Measurements from ENCODE around the gene NACA2.
"Not testable (repeated sequence)": the region's sequence is repeated elsewhere in the genome, so short reads cannot be mapped to it uniquely, and the experiment has no call there.

Gene NACA2

DNA sequence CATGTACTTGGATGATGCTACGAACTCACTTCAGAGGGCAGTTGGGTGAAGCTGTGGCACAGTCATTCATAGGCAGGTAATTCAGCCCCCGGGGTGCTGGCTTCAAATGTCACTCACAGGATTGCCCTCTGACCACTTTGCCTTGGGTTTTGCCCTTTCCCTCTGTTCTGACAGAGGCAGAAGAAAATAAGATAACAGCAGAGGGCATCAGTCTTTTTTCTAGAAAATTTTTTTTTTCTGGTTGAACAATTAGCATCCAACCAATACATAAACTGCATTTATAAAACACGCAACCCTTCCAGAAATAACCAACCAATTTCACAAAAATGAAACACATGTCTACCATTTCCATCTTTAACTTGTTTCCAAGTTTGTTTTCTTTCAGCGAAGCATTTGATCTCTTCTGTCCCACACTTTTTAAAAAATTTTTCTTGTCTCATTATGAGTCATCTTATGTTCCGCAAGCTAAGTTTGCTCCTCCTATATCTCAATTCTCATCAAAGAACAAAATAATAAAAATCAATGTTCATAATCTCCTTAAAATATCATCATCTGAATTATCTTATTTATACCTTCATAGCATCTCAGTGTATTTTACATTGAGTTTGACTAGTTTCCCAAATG lies 15.6 kb downstream of the NACA2 start:
- DNase-seq = no peak

DNA sequence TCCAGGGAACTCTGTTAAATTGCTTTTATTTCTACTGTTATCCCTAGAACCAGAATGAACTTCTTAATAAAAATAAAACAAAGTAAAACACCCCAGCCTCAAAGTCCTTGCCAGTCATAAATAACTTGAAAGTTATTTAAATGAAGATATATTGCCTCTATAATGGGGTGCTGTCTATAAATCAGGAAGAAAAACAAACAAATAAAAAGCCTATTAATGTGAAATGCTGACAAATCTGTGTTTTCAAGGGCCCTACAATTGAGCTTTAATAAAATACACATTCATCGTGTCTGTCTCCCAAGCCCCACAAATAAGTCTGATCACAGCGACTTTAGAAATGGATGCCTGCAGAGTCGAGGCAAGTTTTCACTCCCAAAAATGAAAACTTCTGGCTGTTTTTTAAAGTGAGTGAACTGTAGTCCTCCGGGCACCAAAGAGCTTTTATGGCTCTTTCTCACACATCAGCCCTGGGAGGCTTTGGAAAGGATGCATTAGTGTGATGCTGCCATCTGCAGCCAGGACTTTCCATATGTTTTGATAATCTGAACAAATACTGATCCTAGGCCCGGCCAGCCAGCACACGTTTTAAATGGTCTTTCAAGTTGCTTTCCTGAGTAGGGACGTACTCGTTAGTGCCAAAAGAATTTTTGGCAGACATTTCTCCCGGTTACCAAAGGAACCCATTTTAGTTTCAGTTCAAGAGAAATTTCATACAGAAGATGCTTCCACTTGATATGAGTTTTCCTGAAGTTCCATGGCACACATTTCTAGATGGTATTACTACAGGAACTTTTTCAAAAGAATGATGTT lies 16.3 kb downstream of the NACA2 start:
- DNase-seq = peak; percentile 13

- DNase-seq = not testable (repeated sequence)
Measured at GRCh38 chr17:61572547-61572946, 18.5 kb downstream of the NACA2 start.

DNA sequence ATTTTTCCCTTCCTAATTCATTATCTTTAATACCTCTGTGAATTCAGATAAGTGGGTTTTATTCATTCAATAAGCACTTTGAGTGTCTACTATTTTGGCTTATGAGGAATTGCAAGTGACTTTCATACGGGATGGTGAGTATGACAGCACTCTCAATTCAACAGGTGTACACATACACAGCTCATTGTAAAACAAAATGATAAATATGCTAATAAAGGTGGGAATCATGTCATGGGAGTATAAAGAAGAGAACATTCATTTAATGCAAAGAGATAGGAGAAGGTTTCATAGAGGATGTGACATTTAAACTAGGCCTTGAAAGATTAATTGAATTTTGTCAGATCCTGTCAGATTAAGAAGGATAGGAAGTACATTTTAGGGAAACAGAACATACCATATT lies 19.4 kb downstream of the NACA2 start:
- no peak for DNase-seq

- no peak for DNase-seq
Measured at GRCh38 chr17:61570118-61570517, 20.9 kb downstream of the NACA2 start.

DNA sequence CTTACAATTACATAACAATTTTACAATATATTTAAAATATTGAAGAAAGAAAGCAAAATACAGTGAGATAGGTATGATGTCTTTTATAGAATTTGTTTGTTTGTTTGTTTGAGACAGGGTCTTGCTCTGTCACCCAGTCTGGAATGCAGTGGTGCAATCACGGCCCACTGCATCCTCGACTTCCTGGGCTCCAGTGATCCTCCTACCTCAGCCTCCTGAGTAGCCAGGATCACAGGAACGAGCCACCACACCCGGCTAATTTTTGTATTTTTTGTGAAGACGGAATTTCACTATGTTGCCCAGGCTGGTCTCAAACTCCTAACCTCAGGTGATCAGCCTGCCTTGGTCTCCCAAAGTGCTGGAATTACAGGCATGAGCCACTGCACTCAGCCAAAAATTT lies 21.5 kb downstream of the NACA2 start:
- not testable (repeated sequence) for DNase-seq

- DNase-seq = no peak
Measured at GRCh38 chr17:61568219-61569072, 22.6 kb downstream of the NACA2 start.

- no peak for DNase-seq
Measured at GRCh38 chr17:61567045-61567802, 23.8 kb downstream of the NACA2 start.

- DNase-seq = not testable (repeated sequence)
Measured at GRCh38 chr17:61566448-61566847, 24.6 kb downstream of the NACA2 start.

DNA sequence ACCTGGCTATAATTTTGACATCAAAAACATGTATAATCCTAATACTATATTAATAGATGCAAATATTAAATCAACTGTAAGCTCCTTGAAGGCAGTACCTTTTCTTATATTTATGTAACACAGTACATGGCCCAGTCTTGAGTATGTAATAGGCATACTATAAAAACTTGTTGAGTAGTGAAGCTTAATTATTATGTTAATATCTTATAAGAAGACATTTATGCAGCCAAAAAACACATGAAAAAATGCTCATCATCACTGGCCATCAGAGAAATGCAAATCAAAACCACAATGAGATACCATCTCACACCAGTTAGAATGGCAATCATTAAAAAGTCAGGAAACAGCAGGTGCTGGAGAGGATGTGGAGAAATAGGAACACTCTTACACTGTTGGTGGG lies 25.2 kb downstream of the NACA2 start:
- not testable (repeated sequence) for DNase-seq

- DNase-seq = no peak
Measured at GRCh38 chr17:61565213-61565612, 25.8 kb downstream of the NACA2 start.

DNA sequence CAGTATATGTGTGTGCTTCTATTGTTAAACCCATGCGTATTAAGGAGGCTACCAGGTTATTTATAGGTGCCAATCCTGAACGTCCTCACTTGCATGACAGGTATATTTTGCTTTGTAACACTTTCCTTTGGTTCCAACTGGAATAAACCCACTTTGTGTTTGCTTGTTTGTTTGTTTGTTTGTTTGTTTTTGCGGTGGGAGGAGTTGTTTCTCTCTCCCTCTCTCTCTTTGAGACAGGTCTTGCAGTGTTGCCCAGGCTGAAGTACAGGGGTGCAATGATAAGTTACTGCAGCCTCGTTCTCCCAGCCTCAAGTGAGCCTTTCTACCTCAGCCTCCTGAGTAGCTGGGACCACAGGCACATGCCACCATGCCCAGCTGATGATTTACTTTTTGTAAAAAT lies 28.7 kb downstream of the NACA2 start:
- DNase-seq = no peak

- DNase-seq = no peak
Measured at GRCh38 chr17:61561354-61561753, 29.7 kb downstream of the NACA2 start.

- DNase-seq = no peak
Measured at GRCh38 chr17:61560071-61560470, 30.9 kb downstream of the NACA2 start.

- DNase-seq = no peak
Measured at GRCh38 chr17:61556224-61557188, 34.5 kb downstream of the NACA2 start.

DNA sequence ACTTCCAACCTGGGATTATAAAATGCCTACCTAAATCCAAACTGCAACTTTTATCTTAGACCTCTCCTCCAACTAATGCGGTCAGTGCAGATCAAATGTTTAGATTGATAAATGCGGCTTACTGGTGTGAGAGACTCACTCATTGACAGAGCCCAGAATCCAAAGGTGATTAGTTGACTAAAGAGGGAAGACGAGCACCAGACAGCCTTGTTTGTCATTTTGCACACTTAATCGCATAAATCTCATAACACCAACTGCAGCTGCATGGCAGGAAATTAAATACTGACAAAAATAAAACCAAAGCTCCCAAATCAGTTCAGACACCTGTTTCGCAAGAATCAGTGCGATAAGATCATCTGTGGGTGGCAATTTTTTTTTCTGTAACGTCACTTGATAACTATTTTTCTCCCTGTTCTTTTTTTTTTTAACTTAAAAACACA lies 35.9 kb downstream of the NACA2 start:
- DNase-seq = no peak

- DNase-seq = no peak
Measured at GRCh38 chr17:61554209-61554608, 36.8 kb downstream of the NACA2 start.

GRCh38 chr17:61552560-61552959 lies 38.5 kb downstream of the NACA2 start:
- DNase-seq = not testable (repeated sequence)

DNA sequence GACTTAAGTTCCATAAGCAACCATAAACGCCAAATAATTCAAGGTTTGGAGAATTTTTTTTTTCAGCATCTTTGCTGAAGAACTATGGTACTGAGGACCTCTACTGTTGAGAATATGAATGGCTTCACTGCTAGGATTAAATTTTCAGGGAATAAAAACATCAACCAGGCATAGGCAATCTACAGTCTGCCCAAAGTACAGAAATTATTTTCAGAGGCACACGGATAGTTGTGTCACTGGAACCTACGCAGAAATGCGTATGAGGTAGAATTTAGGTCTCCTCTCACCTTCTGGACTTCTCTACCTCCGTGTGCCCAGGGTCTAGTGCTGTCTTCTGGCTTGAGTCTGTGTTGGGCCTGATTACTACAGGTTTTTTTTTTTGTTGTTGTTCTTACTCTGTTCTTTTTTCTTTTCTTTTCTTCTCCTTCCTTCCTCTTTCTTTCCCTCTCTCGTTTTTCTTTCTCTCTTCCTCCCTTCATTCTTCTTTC lies 39.7 kb downstream of the NACA2 start:
- DNase-seq = peak; percentile 21

DNA sequence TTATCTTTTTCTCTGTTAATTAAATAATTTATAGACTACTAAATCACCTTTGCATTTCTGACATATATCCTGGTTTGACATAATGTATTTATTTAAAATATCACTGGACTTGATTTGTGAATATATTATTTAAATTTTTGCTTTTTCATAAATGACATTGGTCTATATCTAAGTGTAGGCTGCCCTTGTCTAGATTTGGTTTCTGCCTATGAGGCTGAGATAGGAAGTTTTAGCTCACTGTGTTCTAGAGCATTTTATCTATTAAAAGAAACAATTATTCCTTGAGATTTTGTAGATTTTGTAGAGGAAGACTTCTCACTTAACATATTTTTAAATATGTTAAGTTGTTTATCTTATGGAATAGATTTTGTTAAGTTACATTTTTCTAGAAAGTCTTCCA lies 43.9 kb downstream of the NACA2 start:
- DNase-seq = no peak

DNA sequence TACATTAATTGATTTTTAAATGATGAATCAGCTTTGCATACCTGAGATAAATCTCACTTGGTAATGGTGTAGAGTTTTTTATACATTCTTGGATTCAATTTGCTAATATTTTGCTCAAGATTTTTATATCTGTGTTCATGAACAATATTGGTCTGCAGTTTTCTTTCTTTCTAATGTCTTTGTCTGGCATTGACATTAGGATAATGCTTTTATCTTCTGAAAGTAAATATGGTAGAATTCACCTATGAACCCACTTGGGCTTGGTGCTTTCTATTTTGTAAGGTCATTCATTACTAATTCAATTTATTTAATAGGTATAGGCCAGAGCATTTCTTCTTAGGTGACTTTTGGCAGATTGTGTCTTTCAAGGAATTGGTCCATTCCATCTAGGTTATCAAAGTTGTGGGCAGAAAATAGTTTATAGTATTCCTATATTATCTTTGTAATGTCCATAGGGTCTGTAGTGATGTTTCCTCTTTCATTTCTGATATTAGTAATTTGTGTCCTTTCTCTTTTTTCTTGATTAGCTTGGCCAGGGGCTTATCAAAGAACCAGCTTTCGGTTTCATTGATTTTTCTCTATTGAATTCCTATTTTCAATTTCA lies 45.6 kb downstream of the NACA2 start:
- DNase-seq = no peak

Measured in NCI-H1092 treated with DMSO at 0.1 percent for 48 hours (cell line).